HUES48 (cell line): Measurements from ENCODE around the gene CHST4.

ENCODE experiments used
- H3K27ac ChIP-seq: one replicate; pipeline ENCODE4 v1.7.0; 2013; ENCODE audit warnings: low read depth, low read length, inconsistent platforms
- H3K27me3 ChIP-seq: 2 replicates; pipeline ENCODE4 v1.6.1; 2013; ENCODE audit warnings: mild to moderate bottlenecking, low read length; ENCODE audit not compliant: control insufficient read depth, insufficient read depth
- H3K36me3 ChIP-seq: 2 replicates; pipeline ENCODE4 v1.6.1; 2013; ENCODE audit warnings: low read length; ENCODE audit not compliant: control insufficient read depth, insufficient read depth
- H3K4me1 ChIP-seq: 2 replicates; pipeline ENCODE4 v1.6.1; 2013; ENCODE audit warnings: mild to moderate bottlenecking, low read length; ENCODE audit not compliant: control insufficient read depth, insufficient read depth
- H3K4me3 ChIP-seq: 2 replicates; pipeline ENCODE4 v1.5.1; 2013; ENCODE audit warnings: mild to moderate bottlenecking, low read depth, low read length
- H3K9ac ChIP-seq: 2 replicates; pipeline ENCODE4 v1.6.1; 2013; ENCODE audit warnings: mild to moderate bottlenecking, low read depth, low read length, moderate library complexity
- H3K9me3 ChIP-seq: 2 replicates; pipeline ENCODE4 v1.6.1; 2013; ENCODE audit warnings: low read length; ENCODE audit not compliant: control insufficient read depth, insufficient read depth

Gene CHST4

DNA sequence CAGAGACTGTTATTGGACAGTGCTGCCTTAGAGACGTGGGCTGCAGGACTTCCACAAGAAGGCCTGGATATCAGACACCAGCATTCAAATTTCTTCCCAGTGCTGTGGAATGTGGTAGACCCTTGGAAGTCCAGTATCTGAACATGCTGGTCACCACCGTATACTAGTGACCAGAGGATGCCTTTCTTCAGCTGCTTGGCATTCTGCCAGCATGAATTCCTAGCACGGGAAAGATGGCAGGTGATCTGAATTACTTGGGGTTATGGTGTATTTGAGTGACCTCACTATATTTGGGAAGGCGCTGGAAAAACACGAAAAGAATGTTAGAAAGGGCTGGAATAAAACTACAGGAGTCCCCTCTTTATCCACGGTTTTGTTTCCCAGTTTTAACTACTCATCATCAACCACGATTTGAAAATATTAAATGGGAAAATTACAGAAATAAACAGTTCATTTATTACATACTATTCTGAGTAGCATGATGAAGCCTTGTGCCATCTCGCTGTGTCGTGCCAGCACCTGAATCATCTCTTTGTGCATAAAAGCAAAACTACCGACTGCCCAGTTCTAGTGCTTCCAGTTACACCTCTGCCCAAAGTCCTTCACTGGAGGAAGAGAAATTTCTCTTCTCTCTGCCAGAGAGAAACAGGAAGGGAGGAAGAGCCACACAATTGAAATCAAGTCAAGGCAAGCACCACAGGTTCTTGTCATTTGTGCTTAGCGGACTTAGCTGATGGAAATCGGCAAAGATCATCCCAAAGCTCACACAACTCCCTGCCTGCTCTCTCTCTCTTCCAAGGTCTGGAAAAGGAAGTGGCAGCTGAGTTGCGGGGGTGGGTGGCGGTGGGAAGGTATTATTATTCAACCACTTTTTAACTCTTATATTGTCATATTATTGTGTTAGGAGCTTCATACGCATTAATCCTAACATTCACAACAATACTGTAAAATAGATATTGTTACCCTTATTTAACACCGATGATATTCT lies 1.4 kb upstream of the CHST4 start:
- Histone ChIP-seq H3K9me3 (no peaks in the 10 kb centered on the region), H3K36me3 (no peaks in the 10 kb centered on the region), H3K9ac (peak overlapping the region; percentile 62; the same call in 1 of the 2 replicates), H3K27me3 (no peaks in the 10 kb centered on the region), H3K4me3 (peak overlapping the region; percentile 49), H3K4me1 (peaks cover 27% of the 10 kb centered on the region), H3K27ac (peak overlapping the region; percentile 94)

DNA sequence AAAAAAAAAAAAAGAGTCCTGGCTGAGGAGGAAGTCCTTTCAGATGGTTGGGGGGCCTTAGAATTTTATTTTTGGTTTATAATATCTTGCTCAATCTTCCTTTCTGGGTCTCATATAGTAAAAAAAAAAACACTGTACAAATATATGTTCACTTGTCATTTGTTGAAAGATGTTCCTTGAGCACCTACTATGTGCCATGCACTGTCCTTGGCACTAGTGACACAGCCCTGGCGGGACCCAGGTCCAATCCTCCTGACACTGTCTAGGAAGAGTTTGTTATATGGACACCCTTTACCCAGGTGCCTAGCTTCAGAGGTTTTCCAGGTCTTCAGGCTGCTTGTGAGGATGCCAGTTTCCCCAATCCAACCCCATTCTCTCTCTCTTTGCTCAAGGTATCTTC lies 2.0 kb downstream of the CHST4 start:
- Histone ChIP-seq H3K4me3 (no peak overlapping the region), H3K27ac (no peak overlapping the region), H3K9ac (no peak overlapping the region), H3K4me1 (peaks cover 27% of the 10 kb centered on the region), H3K36me3 (no peaks in the 10 kb centered on the region), H3K27me3 (no peaks in the 10 kb centered on the region), H3K9me3 (no peaks in the 10 kb centered on the region)

DNA sequence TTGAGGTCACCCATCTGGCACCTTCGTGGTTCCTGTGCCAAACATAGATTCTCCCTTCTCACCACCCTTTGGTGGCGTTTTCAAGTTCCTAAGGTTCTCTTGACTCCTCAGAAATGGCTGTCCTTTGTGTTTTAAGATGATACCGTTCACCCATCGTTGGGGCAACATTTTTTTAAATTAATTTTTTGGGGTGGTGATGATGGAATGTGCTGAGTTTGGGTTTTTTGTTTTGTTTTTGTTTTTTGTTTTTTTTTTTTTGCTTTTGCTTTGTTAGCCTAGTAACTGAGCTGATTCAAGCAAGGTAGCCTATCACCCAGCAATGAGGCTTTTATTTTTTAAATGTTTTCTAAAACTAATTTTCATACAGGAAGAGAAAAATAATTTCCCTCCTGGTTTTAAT lies 2.6 kb downstream of the CHST4 start:
- no peaks in the 10 kb centered on the region for H3K9me3 ChIP-seq
- no peaks in the 10 kb centered on the region for H3K27me3 ChIP-seq
- H3K27ac ChIP-seq, result no peak overlapping the region
- no peaks in the 10 kb centered on the region for H3K36me3 ChIP-seq
- H3K4me1 ChIP-seq, result peaks cover 27% of the 10 kb centered on the region
- H3K4me3 ChIP-seq, result no peak overlapping the region
- H3K9ac ChIP-seq, result no peak overlapping the region

DNA sequence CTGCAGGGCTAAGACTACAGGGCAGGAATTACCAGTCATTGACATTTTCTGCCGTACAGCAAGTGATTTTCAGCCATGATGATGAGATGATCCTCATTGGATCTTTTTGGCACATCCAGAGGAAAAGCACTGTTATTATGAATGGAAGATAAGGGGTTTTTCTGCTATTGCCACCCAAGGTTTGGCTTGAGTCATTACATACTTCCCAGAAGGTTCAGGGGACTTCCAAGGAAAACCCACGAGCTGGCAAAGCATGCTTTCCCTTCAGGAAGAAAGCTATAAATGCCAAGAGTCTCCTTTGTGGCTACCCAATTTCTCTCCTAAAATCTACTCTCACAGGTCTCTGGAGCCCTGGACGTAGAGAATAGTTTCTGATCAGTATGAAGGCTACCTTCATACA lies 6.1 kb downstream of the CHST4 start:
- Histone ChIP-seq H3K36me3 (no peaks in the 10 kb centered on the region), H3K4me1 (no peaks in the 10 kb centered on the region), H3K9ac (no peak overlapping the region), H3K27ac (no peak overlapping the region), H3K4me3 (no peak overlapping the region), H3K9me3 (no peaks in the 10 kb centered on the region), H3K27me3 (no peaks in the 10 kb centered on the region)

DNA sequence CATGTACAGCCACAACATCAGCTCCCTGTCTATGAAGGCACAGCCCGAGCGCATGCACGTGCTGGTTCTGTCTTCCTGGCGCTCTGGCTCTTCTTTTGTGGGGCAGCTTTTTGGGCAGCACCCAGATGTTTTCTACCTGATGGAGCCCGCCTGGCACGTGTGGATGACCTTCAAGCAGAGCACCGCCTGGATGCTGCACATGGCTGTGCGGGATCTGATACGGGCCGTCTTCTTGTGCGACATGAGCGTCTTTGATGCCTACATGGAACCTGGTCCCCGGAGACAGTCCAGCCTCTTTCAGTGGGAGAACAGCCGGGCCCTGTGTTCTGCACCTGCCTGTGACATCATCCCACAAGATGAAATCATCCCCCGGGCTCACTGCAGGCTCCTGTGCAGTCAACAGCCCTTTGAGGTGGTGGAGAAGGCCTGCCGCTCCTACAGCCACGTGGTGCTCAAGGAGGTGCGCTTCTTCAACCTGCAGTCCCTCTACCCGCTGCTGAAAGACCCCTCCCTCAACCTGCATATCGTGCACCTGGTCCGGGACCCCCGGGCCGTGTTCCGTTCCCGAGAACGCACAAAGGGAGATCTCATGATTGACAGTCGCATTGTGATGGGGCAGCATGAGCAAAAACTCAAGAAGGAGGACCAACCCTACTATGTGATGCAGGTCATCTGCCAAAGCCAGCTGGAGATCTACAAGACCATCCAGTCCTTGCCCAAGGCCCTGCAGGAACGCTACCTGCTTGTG lies 10.7 kb downstream of the CHST4 start:
- Histone ChIP-seq H3K4me1 (no peaks in the 10 kb centered on the region), H3K9ac (no peak overlapping the region), H3K4me3 (no peak overlapping the region), H3K27ac (no peak overlapping the region), H3K36me3 (peaks cover 4% of the 10 kb centered on the region; the same call in 1 of the 2 replicates), H3K9me3 (no peaks in the 10 kb centered on the region), H3K27me3 (no peaks in the 10 kb centered on the region)

DNA sequence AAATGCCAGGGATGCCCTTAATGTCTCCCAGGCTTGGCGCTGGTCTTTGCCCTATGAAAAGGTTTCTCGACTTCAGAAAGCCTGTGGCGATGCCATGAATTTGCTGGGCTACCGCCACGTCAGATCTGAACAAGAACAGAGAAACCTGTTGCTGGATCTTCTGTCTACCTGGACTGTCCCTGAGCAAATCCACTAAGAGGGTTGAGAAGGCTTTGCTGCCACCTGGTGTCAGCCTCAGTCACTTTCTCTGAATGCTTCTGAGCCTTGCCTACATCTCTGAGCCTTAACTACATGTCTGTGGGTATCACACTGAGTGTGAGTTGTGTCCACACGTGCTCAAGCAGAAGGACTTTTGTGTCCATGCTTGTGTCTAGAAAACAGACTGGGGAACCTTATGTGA lies 11.4 kb downstream of the CHST4 start:
- Histone ChIP-seq H3K4me3 (no peak overlapping the region), H3K9ac (no peak overlapping the region), H3K4me1 (no peaks in the 10 kb centered on the region), H3K9me3 (no peaks in the 10 kb centered on the region), H3K27ac (no peak overlapping the region), H3K27me3 (no peaks in the 10 kb centered on the region), H3K36me3 (peaks cover 4% of the 10 kb centered on the region; the same call in 1 of the 2 replicates)

DNA sequence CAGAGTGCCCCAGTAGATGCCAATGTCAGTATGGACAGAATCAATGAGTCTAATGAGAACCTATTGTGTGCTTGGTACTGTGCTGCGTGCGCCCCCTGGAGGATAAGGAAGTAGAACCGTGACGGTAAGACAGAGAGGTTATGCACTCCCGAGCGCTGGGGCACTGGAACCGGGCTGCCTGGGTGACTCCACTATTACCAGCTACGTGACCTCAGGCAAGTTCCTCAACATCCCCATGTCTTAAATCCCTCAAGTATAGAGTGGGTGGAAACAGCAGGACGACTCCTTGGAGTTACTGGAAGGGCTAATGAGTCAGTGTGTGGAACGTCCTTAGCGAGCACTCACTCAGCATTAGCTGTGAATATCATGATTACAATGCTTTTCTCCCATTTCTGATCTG lies 16.2 kb downstream of the CHST4 start:
- Histone ChIP-seq H3K27ac (no peak overlapping the region), H3K9me3 (no peaks in the 10 kb centered on the region), H3K4me1 (no peaks in the 10 kb centered on the region), H3K36me3 (peaks cover 4% of the 10 kb centered on the region; the same call in 1 of the 2 replicates), H3K9ac (no peak overlapping the region), H3K27me3 (no peaks in the 10 kb centered on the region), H3K4me3 (no peak overlapping the region)

DNA sequence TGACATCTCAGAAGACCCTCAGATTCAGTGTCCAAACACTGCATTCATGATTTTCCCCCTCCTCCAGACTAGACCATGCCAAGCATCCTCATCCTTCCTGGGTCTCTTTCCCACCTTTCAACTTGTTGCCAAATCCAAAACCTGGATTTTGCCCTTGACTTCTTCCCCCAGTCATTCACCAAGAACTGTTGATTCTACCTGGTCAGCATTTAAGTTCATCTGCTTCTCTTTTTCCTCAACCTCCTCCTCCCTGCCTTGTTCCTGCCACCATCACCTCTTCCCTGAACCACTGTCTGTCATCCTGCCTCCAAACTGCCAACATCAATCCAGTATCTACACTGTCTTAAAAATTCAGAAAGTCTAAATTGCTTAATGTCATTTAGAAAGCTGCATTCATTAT lies 20.9 kb downstream of the CHST4 start:
- Histone ChIP-seq H3K9ac (no peak overlapping the region), H3K27me3 (no peaks in the 10 kb centered on the region), H3K4me1 (no peaks in the 10 kb centered on the region), H3K4me3 (no peak overlapping the region), H3K36me3 (no peaks in the 10 kb centered on the region), H3K27ac (no peak overlapping the region), H3K9me3 (no peaks in the 10 kb centered on the region)

DNA sequence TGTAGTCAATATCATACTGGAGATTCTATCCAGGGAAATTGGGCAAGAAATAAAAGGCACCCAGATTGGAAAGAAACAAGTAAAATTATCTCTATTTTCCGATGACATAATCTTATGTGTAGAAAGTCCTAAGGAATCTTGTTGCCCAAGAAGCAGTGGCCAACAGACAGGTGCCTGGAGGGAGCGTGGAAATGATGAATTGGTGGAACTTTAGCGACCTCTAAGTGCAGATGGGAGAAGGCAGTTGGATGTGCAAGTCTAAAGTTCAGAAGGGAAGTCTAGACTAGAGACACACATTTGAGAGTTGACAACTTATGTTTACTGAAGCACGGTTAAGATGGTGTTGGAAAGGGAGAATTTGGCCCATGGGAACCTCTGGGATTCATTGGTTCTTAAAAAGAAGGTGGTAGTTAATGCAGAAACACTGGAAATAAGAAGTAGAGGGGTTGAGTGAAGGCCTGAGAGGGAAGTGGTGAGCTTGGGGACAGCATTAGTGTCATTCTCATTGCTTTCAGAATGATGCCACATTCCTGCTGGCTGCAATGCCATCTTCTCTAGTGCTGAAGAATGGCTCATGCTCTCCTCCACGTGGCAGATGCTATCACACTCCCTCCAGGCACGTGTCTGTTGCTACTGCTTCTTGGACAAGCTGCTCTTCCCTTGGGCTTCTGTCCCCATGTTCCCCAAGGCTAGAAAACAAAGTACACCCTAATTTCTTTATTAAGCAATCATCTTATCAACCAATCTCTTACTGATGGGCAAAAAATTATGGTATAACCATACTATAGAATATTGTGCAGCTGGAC lies 26.7 kb downstream of the CHST4 start:
- Histone ChIP-seq H3K4me3 (no peak overlapping the region), H3K36me3 (no peaks in the 10 kb centered on the region), H3K27me3 (no peaks in the 10 kb centered on the region), H3K9me3 (no peaks in the 10 kb centered on the region), H3K9ac (no peak overlapping the region), H3K4me1 (no peaks in the 10 kb centered on the region), H3K27ac (no peak overlapping the region)

DNA sequence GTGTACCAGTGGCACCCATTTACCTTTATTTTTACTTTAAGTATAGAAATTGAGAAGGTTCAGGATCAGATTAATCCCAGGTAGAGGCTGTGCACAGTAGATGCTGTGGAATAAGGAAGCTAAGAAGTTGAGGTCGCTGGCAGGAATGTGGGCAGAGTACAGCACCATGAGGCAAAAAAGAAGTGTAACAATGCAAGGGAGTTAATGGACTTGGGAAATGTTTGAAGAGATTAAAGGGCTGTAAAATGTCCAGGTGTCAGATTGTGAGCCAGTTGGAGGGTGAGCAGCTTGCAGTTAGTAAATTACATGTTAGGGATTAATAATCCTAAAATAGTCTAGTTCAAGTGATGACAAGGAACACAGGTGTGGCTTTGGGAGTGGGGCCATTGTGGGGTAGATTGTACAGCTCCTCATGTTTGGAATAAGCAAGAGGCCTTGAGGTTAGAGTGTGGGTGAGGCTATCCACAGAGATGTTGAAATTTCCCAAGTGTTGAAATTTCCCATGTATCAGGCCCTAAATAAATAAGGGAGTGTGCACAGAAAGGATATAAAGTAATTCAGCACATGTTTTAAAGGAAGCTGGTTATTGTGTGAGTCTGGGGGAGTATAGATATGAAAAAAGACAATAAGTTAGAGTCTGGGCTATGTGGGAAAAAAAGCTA lies 29.1 kb downstream of the CHST4 start:
- H3K27me3 ChIP-seq, result no peaks in the 10 kb centered on the region

More for the DNA sequence above, 29.1 kb downstream of the CHST4 start:
- Histone ChIP-seq H3K4me3 (no peak overlapping the region), H3K27ac (no peak overlapping the region), H3K4me1 (no peaks in the 10 kb centered on the region), H3K9ac (no peak overlapping the region), H3K36me3 (no peaks in the 10 kb centered on the region), H3K9me3 (no peaks in the 10 kb centered on the region)
